Nephron progenitor cell (in vitro differentiated cells): Measurements from ENCODE around the gene SEPSECS.

Source experiments
- DNase-seq: peaks from one replicate; pipeline ENCODE4 v3.0.0; 2021
- H3K27ac Mint-ChIP-seq: 2 replicates; pipeline ENCODE4 v1.8.0; 2021; ENCODE audit warnings: mild to moderate bottlenecking, moderate library complexity, mixed read lengths
- H3K27me3 Mint-ChIP-seq: 2 replicates; pipeline ENCODE4 v1.8.0; 2021; ENCODE audit warnings: mild to moderate bottlenecking, low read depth, mixed read lengths; ENCODE audit not compliant: poor library complexity
- H3K36me3 Mint-ChIP-seq: 2 replicates; pipeline ENCODE4 v1.8.0; 2021; ENCODE audit warnings: low read depth, mixed read lengths
- H3K4me1 Mint-ChIP-seq: 2 replicates; pipeline ENCODE4 v1.8.0; 2021; ENCODE audit warnings: mixed read lengths
- H3K4me3 Mint-ChIP-seq: 2 replicates; pipeline ENCODE4 v1.8.0; 2021; ENCODE audit warnings: mild to moderate bottlenecking, moderate library complexity, mixed read lengths
- H3K9me3 Mint-ChIP-seq: 2 replicates; pipeline ENCODE4 v1.8.0; 2021; ENCODE audit warnings: mild to moderate bottlenecking, moderate library complexity, mixed read lengths
- CTCF ChIP-seq: fragments of 200-600 bp; sonication (generic); IDR thresholded peaks from 2 replicates; pipeline ENCODE4 v1.5.0; 2021; ENCODE audit warnings: antibody characterized with exemption

The SEPSECS gene

GRCh38 chr4:25106363-25107151, 53.7 kb downstream of the SEPSECS start:
- no peak overlapping the region for H3K4me3 Mint-ChIP-seq
- DNase-seq: no peak
- H3K9me3 Mint-ChIP-seq: peaks cover 12% of the 10 kb centered on the region
- peak overlapping the region; percentile 16 for H3K27ac Mint-ChIP-seq
- H3K36me3 Mint-ChIP-seq: no peaks in the 10 kb centered on the region
- H3K4me1 Mint-ChIP-seq: peaks cover 11% of the 10 kb centered on the region
- peaks cover 4% of the 10 kb centered on the region for H3K27me3 Mint-ChIP-seq
- no peak for TF ChIP-seq CTCF

GRCh38 chr4:25104591-25104990, 55.7 kb downstream of the SEPSECS start:
- DNase-seq: no peak
- H3K9me3 Mint-ChIP-seq: peaks cover 18% of the 10 kb centered on the region
- H3K4me3 Mint-ChIP-seq: no peak overlapping the region
- H3K27ac Mint-ChIP-seq: peak overlapping the region; percentile 41
- H3K36me3 Mint-ChIP-seq: peaks cover 8% of the 10 kb centered on the region
- peaks cover 10% of the 10 kb centered on the region for H3K27me3 Mint-ChIP-seq
- H3K4me1 Mint-ChIP-seq: peaks cover 29% of the 10 kb centered on the region
- no peak for TF ChIP-seq CTCF

GRCh38 chr4:25103418-25103817, 56.8 kb downstream of the SEPSECS start:
- H3K4me3 Mint-ChIP-seq: no peak overlapping the region
- H3K27ac Mint-ChIP-seq: peak overlapping the region; percentile 80
- peaks cover 38% of the 10 kb centered on the region for H3K4me1 Mint-ChIP-seq
- peaks cover 8% of the 10 kb centered on the region for H3K36me3 Mint-ChIP-seq
- no peak for DNase-seq
- peaks cover 10% of the 10 kb centered on the region for H3K27me3 Mint-ChIP-seq
- no peak for TF ChIP-seq CTCF
- H3K9me3 Mint-ChIP-seq: peaks cover 18% of the 10 kb centered on the region

- H3K36me3 Mint-ChIP-seq: peaks cover 8% of the 10 kb centered on the region
- H3K27me3 Mint-ChIP-seq: peaks cover 14% of the 10 kb centered on the region
- no peak overlapping the region for H3K4me3 Mint-ChIP-seq
- no peak for TF ChIP-seq CTCF
- no peak overlapping the region for H3K27ac Mint-ChIP-seq
- H3K4me1 Mint-ChIP-seq: peaks cover 38% of the 10 kb centered on the region
- H3K9me3 Mint-ChIP-seq: peaks cover 18% of the 10 kb centered on the region
- DNase-seq: no peak
These were observed 58.4 kb downstream of the SEPSECS start for GRCh38 chr4:25101836-25102235.

GRCh38 chr4:25100710-25101109, 59.5 kb downstream of the SEPSECS start:
- H3K27ac Mint-ChIP-seq: no peak overlapping the region
- H3K36me3 Mint-ChIP-seq: peaks cover 8% of the 10 kb centered on the region
- H3K9me3 Mint-ChIP-seq: peaks cover 18% of the 10 kb centered on the region
- H3K4me1 Mint-ChIP-seq: peaks cover 39% of the 10 kb centered on the region
- no peak for DNase-seq
- H3K27me3 Mint-ChIP-seq: peaks cover 11% of the 10 kb centered on the region
- no peak overlapping the region for H3K4me3 Mint-ChIP-seq
- TF ChIP-seq CTCF: no peak

- H3K27me3 Mint-ChIP-seq: peaks cover 11% of the 10 kb centered on the region
- no peak for DNase-seq
- TF ChIP-seq CTCF: no peak
These were observed 60.2 kb downstream of the SEPSECS start for GRCh38 chr4:25100021-25100555.

More at GRCh38 chr4:25100021-25100555, 60.2 kb downstream of the SEPSECS start:
- Mint-ChIP-seq H3K36me3 (peaks cover 8% of the 10 kb centered on the region), H3K4me1 (peaks cover 45% of the 10 kb centered on the region), H3K27ac (peak overlapping the region; percentile 70), H3K9me3 (peaks cover 18% of the 10 kb centered on the region), H3K4me3 (no peak overlapping the region)
